ENCODE data around the gene PTGIR. TPM values are rescaled to one million over a fixed set of nuclear protein-coding genes. Genes with fewer than 3 reads are reported as not detected.
A peak's percentile ranks its signal among the peaks of the same experiment; 100 is the strongest.

Gene PTGIR
- total and polyA plus RNA-seq, 2 donors from 2014 or later, result 7.5 to 10.1 TPM

DNA sequence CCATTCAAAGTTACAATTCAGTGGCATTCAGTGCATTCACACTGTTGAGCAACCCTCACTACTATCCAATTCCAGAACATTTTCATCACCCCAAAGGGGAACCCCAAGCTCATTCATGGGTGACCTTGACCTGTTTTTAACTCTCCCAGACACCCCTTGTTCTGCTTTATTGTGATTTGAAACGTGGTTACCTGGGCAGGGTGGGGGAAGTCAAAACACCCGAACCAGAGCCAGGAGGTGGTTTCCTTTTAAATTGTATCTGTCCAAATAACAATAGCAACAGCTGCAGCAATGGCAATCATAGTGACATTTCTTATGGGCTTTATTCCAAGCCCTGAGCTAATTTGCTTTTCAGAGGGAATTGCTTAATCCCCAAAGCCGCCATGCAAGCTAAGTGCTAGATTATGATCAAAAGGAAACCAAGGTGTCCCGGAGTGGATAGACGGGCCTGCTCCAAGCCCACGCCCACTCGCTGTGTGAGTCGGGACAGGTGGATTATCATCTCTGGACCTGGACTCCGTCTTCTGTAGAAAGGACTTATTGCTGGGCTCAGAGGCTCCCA lies 6.1 kb downstream of the PTGIR start:
- no peak overlapping the region for H3K9ac ChIP-seq (ENCODE audit: low read length in 3 of 3)
- peaks cover 0 to 7% (median 4%) of the 10 kb centered on the region in 3 donors for H3K4me1 ChIP-seq (ENCODE audit: control insufficient read depth in 2 of 3, insufficient read depth in 2 of 3, low read depth in 1 of 3, low read length in 3 of 3)
- no peak for TF ChIP-seq CTCF (IDR thresholded peaks at IDR 0.05; ENCODE audit: borderline replicate concordance, extremely low read depth, insufficient read depth)
- H3K27me3 ChIP-seq (ENCODE audit: control insufficient read depth, insufficient read depth, low read length), result no peaks in the 10 kb centered on the region
- H3K27ac ChIP-seq (ENCODE audit: low read depth in 2 of 2, low read length in 2 of 2), result no peak overlapping the region
- DNase-seq, result peak in 1 of 5 donors; percentile 28
- H3K36me3 ChIP-seq (ENCODE audit: control insufficient read depth in 2 of 3, insufficient read depth in 3 of 3, low read length in 3 of 3), result no peaks in the 10 kb centered on the region
- no peak overlapping the region for H3K4me3 ChIP-seq (ENCODE audit: low read length in 3 of 3)
- intact Hi-C loops (cut with DNase I), result no loop called here
- H3K9me3 ChIP-seq (ENCODE audit: control insufficient read depth in 2 of 3, insufficient read depth in 1 of 3, low read length in 3 of 3), result no peaks in the 10 kb centered on the region
- FAIRE-seq, result no peak

GRCh38 chr19:46617601-46618000 lies 7.3 kb downstream of the PTGIR start:
- no peaks in the 10 kb centered on the region for H3K36me3 ChIP-seq (ENCODE audit: control insufficient read depth in 2 of 3, insufficient read depth in 3 of 3, low read length in 3 of 3)
- H3K9me3 ChIP-seq (ENCODE audit: control insufficient read depth in 2 of 3, insufficient read depth in 1 of 3, low read length in 3 of 3), result no peaks in the 10 kb centered on the region
- peak in 1 of 5 donors; percentile 46 for DNase-seq
- peaks cover 0 to 7% (median 4%) of the 10 kb centered on the region in 3 donors for H3K4me1 ChIP-seq (ENCODE audit: control insufficient read depth in 2 of 3, insufficient read depth in 2 of 3, low read depth in 1 of 3, low read length in 3 of 3)
- no peak overlapping the region for H3K9ac ChIP-seq (ENCODE audit: low read length in 3 of 3)
- no peaks in the 10 kb centered on the region for H3K27me3 ChIP-seq (ENCODE audit: control insufficient read depth, insufficient read depth, low read length)
- no peak for TF ChIP-seq CTCF (IDR thresholded peaks at IDR 0.05; ENCODE audit: borderline replicate concordance, extremely low read depth, insufficient read depth)
- intact Hi-C loops (cut with DNase I), result no loop called here
- no peak for FAIRE-seq
- H3K27ac ChIP-seq (ENCODE audit: low read depth in 2 of 2, low read length in 2 of 2), result no peak overlapping the region
- H3K4me3 ChIP-seq (ENCODE audit: low read length in 3 of 3), result no peak overlapping the region

- Histone ChIP-seq H3K36me3 (ENCODE audit: control insufficient read depth in 2 of 3, insufficient read depth in 3 of 3, low read length in 3 of 3) (no peaks in the 10 kb centered on the region), H3K9me3 (ENCODE audit: control insufficient read depth in 2 of 3, insufficient read depth in 1 of 3, low read length in 3 of 3) (no peaks in the 10 kb centered on the region), H3K27ac (ENCODE audit: low read depth in 2 of 2, low read length in 2 of 2) (no peak overlapping the region), H3K9ac (ENCODE audit: low read length in 3 of 3) (no peak overlapping the region), H3K4me1 (ENCODE audit: control insufficient read depth in 2 of 3, insufficient read depth in 2 of 3, low read depth in 1 of 3, low read length in 3 of 3) (peaks cover 0 to 7% (median 4%) of the 10 kb centered on the region in 3 donors), H3K27me3 (ENCODE audit: control insufficient read depth, insufficient read depth, low read length) (no peaks in the 10 kb centered on the region), H3K4me3 (ENCODE audit: low read length in 3 of 3) (no peak overlapping the region)
- no peak for FAIRE-seq
- peak; percentile 59 to 78 (median 64) for DNase-seq
- intact Hi-C loops (cut with DNase I), result no loop called here
- TF ChIP-seq CTCF (IDR thresholded peaks at IDR 0.05; ENCODE audit: borderline replicate concordance, extremely low read depth, insufficient read depth), result peak; percentile 46
These were observed 8.1 kb downstream of the PTGIR start for GRCh38 chr19:46616631-46617322.
